IPS-18c (cell line): ENCODE data around the gene OMG.
"Not testable (repeated sequence)": the region's sequence is repeated elsewhere in the genome, so short reads cannot be mapped to it uniquely, and the experiment has no call there.

ENCODE experiments used
- H3K4me3 ChIP-seq: 2 replicates; pipeline ENCODE4 v1.7.0; 2013; ENCODE audit warnings: low read depth, mild to moderate bottlenecking, low read length, moderate library complexity; ENCODE audit not compliant: insufficient read depth
- H3K9me3 ChIP-seq: one replicate; pipeline ENCODE4 v1.6.1; 2013; ENCODE audit warnings: mild to moderate bottlenecking, low read length, moderate library complexity; ENCODE audit not compliant: control insufficient read depth, insufficient read depth

Gene OMG

GRCh38 chr17:31279401-31279800, 17.6 kb downstream of the OMG start:
- H3K9me3 ChIP-seq, result peaks cover 2% of the 10 kb centered on the region
- no peak overlapping the region for H3K4me3 ChIP-seq

DNA sequence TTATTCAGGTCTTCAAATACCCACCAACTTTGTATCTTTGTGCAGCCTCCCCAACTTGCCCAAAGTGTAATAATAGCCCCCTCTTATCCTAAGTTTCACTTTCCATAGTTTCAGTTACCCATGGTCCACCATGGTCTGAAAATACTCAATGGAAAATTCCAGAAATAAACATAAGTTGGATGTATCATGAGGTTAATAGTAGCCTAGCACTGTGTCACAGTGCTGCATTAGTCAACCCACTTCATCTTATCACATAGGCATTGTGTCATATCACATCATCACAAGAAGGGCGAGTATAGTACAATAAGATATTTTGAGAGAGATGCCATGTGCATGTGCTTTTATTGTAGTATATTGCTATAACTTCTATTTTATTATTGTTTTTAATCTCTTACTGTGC, 21.9 kb downstream of the OMG start:
- Histone ChIP-seq H3K4me3 (no peak overlapping the region), H3K9me3 (no peaks in the 10 kb centered on the region)

DNA sequence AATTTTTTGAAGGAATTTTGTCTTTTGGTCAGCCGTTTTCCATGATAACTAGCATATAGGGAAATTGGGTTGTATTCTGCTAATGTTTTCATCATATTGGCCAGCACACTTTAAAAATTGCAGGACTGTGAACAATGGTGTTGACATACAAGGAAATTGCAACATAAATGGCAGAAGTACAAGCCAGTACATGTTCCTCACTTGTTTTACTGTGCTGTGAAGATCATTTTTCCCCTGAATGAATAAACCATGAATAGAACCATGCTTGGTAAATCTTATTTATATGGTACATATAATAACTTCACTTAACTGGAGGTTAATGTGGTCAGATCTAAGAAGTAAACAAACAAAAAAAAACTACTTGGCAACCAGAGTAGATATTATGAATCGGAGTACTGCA, 22.8 kb downstream of the OMG start:
- no peaks in the 10 kb centered on the region for H3K9me3 ChIP-seq
- H3K4me3 ChIP-seq, result no peak overlapping the region

DNA sequence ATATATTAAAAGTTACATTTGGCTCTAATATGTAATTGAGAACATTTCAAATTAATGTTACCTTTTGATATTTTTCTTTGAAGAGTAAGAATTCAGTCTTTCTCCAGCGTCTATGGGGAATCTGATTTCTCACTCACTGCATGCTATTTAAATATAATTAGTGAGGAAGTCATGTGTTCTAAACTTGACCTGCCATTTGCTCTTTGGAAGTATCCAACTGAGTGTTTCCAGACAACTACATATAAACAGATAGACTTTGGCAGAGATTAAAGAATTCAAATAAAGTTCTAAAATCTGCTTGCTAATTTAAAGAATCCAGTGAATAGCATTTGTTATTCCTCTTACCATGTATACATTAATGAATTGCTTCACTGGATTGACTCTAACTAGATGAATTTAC, 23.5 kb downstream of the OMG start:
- Histone ChIP-seq H3K4me3 (no peak overlapping the region), H3K9me3 (no peaks in the 10 kb centered on the region)

- Histone ChIP-seq H3K4me3 (no peak overlapping the region), H3K9me3 (no peaks in the 10 kb centered on the region)
Observed at GRCh38 chr17:31272803-31273202, 24.2 kb downstream of the OMG start.

GRCh38 chr17:31272236-31272635, 24.8 kb downstream of the OMG start:
- H3K9me3 ChIP-seq, result no peaks in the 10 kb centered on the region
- H3K4me3 ChIP-seq, result no peak overlapping the region

GRCh38 chr17:31269578-31269983, 27.5 kb downstream of the OMG start:
- Histone ChIP-seq H3K4me3 (no peak overlapping the region), H3K9me3 (no peaks in the 10 kb centered on the region)

DNA sequence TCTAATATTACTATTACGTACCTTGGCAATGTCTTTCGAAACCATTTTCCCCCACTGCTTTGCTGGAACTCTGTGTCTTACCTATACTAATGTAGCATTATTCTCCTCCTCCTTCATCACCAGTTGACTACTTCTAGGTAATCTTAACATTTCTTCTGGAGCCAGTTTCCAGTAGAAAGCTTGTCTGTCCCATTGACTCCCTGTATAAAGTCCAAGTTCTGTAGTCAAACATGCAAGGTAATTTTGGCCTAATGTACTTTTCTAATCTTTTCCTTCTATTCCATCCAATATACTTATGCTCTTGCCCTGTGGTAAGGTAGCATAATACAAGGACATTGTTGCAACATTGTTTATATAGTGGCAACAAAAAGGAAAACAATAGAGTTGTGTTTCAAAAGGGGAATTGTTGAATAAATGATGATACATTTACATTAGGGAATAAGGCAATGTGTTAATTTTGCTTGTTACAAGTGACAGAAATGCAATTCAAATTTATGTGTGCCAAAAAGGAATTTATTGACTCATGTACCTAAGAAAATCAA, 27.9 kb downstream of the OMG start:
- Histone ChIP-seq H3K4me3 (no peak overlapping the region), H3K9me3 (no peaks in the 10 kb centered on the region)

DNA sequence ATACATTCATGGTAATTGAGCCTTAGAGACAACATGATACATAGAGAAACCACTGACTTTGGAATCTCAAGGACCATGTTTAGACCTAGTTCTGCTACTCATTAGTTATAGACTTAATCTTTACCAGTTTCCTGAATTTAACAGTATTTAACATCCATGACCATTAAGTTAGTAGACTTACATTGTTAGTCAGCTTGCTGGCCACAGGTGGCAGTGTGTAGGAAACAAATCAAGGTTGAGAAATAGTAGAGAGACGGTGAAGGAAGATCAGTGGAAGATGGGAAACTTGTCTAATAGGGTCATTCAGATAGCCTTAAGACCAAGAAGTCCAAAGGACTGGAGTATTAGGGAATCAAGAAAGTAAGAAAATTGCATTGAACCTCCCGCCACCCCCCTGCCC, 31.0 kb downstream of the OMG start:
- H3K9me3 ChIP-seq, result no peaks in the 10 kb centered on the region
- H3K4me3 ChIP-seq, result no peak overlapping the region

DNA sequence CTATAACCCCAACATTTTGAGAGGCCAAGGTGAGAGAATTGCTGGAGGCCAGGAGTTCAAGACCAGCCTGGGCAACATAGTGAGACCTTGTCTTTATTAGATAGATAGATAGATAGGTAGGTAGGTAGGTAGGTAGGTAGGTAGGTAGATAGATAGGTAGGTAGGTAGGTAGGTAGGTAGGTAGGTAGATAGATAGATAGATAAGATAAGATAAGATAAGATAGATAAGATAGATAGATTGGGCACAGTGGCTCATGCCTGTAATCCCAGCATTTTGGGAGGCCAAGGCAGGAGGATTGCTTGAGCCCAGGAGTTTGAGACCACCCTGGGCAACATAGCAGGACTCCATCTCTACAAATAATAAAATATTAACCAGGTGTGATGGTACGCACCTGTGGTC, 34.1 kb downstream of the OMG start:
- not testable (repeated sequence) for H3K4me3 ChIP-seq, H3K9me3 ChIP-seq

DNA sequence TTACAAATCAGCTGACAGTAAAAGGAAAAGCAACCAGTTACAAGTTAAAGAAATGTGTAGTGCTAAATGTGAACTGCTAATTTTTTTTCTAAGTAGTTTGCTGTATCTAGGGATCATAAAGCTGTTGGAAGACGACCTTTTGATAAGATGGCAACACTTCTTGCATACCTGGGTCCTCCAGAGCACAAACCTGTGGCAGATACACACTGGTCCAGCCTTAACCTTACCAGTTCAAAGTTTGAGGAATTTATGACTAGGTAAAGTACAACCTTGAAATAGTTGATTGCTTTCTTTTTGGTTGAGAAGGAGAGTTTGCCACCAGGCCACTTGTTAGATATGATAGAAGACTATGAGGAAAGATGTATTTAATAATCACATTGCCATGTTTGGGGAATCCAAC, 35.4 kb downstream of the OMG start:
- no peak overlapping the region for H3K4me3 ChIP-seq
- no peaks in the 10 kb centered on the region for H3K9me3 ChIP-seq

GRCh38 chr17:31260151-31260550, 36.9 kb downstream of the OMG start:
- Histone ChIP-seq H3K4me3 (no peak overlapping the region), H3K9me3 (no peaks in the 10 kb centered on the region)

GRCh38 chr17:31256936-31257335, 40.1 kb downstream of the OMG start:
- Histone ChIP-seq H3K4me3 (no peak overlapping the region), H3K9me3 (no peaks in the 10 kb centered on the region)

GRCh38 chr17:31254654-31255053, 42.4 kb downstream of the OMG start:
- no peak overlapping the region for H3K4me3 ChIP-seq

GRCh38 chr17:31252741-31253140, 44.3 kb downstream of the OMG start:
- no peaks in the 10 kb centered on the region for H3K9me3 ChIP-seq
- no peak overlapping the region for H3K4me3 ChIP-seq

More at GRCh38 chr17:31254654-31255053, 42.4 kb downstream of the OMG start:
- no peaks in the 10 kb centered on the region for H3K9me3 ChIP-seq

DNA sequence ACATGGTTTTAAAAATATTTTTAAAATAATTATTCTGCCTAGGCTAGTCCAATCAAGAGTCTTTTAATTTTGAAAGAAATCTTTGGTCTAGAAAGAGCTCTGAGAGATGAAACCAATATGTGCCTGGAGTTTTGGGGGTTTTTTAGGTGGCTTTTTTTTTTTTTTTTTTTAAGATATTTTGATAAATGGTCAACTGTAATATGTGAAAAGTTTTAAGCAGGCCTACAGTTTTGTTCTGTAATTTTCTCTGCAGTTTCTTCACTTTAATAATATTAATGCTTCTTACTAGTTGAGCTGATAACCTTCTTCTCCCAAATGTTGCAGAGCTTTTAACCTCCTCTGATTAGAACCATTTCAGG, 45.1 kb downstream of the OMG start:
- Histone ChIP-seq H3K9me3 (no peaks in the 10 kb centered on the region), H3K4me3 (no peak overlapping the region)

DNA sequence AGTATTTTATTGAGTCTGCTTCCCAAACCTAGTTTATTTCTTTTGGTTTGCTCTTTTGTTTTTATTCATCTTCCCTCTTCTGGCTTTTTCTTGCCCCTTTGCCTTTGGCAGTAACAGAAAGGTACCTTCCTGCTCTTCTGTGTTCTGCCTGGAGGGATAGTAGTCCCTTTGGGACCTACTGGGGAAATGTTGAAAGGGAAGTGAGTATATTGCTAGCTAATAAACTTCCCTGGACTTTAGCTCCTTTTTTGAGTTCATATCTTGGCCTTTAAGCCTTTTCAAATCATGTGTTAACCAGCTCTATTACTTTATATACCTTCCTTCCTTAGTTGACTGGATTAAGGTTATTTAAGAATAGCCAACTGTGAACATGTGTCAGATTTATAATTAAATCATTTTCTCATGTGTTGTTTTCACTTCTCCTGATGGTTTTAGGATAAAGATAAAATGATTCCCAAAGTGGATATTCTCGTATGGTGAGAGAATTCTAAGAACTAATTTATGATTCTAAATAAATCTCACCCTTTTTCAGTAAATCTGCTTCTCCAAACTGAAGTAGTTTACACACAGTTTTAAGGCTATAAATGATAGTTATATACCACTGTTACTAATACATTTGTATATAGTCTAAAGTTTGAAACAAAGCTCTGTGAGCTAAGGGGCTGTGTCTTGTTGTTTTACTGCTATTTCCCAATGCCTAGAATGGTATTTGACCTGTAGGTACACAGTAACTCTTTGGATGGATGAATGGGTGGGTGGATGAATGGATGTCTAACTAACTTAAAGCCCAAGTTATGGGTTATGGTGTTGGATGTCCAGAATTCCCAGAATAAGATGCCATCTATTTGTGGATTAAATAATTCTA, 45.7 kb downstream of the OMG start:
- H3K9me3 ChIP-seq, result no peaks in the 10 kb centered on the region
- H3K4me3 ChIP-seq, result no peak overlapping the region

GRCh38 chr17:31250229-31250628, 46.8 kb downstream of the OMG start:
- Histone ChIP-seq H3K9me3 (no peaks in the 10 kb centered on the region), H3K4me3 (no peak overlapping the region)

GRCh38 chr17:31249835-31250141, 47.3 kb downstream of the OMG start:
- no peak overlapping the region for H3K4me3 ChIP-seq
- no peaks in the 10 kb centered on the region for H3K9me3 ChIP-seq
